Astrocyte (in vitro differentiated cells and primary cell): ENCODE results near the gene EGLN1. TPM values are rescaled to one million over a fixed set of nuclear protein-coding genes. Genes with fewer than 3 reads are reported as not detected.
"Not testable (repeated sequence)": the region's sequence is repeated elsewhere in the genome, so short reads cannot be mapped to it uniquely, and the experiment has no call there.

Experiments
- DNase-seq: peaks from one replicate; pipeline ENCODE4 v3.0.0-alpha.2; 2010; ENCODE audit warnings: low read depth
- FAIRE-seq: peaks from 2 replicates; lab custom pipeline; 2011; peaks lifted over from hg19 to GRCh38; lab: Jason Lieb, UNC
- H2AFZ ChIP-seq: 2 replicates; pipeline ENCODE4 v1.6.0; 2012; ENCODE audit warnings: low read depth, low read length, inconsistent platforms
- H3K27ac ChIP-seq: 2 replicates; pipeline ENCODE4 v1.5.1; 2011; ENCODE audit warnings: low read depth, low read length, inconsistent platforms
- H3K27me3 ChIP-seq: 2 replicates; pipeline ENCODE4 v1.6.0; 2011; ENCODE audit warnings: low read length, inconsistent platforms; ENCODE audit not compliant: insufficient read depth
- H3K36me3 ChIP-seq: 2 replicates; pipeline ENCODE4 v1.5.1; 2011; ENCODE audit warnings: low read length, inconsistent platforms; ENCODE audit not compliant: insufficient read depth
- H3K4me1 ChIP-seq: 2 replicates; pipeline ENCODE4 v1.5.1; 2011; ENCODE audit warnings: low read length, inconsistent platforms; ENCODE audit not compliant: insufficient read depth
- H3K4me2 ChIP-seq: 2 replicates; pipeline ENCODE4 v1.6.0; 2012; ENCODE audit warnings: low read length, inconsistent platforms
- H3K4me3 ChIP-seq: 2 replicates; pipeline ENCODE4 v1.5.1; 2011; ENCODE audit warnings: low read depth, mild to moderate bottlenecking, low read length, inconsistent platforms; ENCODE audit not compliant: insufficient read depth
- H3K79me2 ChIP-seq: 2 replicates; pipeline ENCODE4 v1.6.0; 2012; ENCODE audit warnings: mild to moderate bottlenecking, low read length, inconsistent platforms; ENCODE audit not compliant: insufficient read depth
- H3K9ac ChIP-seq: 2 replicates; pipeline ENCODE4 v1.6.0; 2012; ENCODE audit warnings: mild to moderate bottlenecking, low read length, inconsistent platforms
- H3K9me3 ChIP-seq: 2 replicates; pipeline ENCODE4 v1.5.1; 2012; ENCODE audit warnings: low read depth, mild to moderate bottlenecking, low read length, inconsistent platforms; ENCODE audit not compliant: insufficient read depth
- H4K20me1 ChIP-seq: 2 replicates; pipeline ENCODE4 v1.6.0; 2012; ENCODE audit warnings: low read length, inconsistent platforms; ENCODE audit not compliant: insufficient read depth
- H3K27ac Mint-ChIP-seq: one replicate; pipeline ENCODE4 v1.8.0; 2021; ENCODE audit warnings: mild to moderate bottlenecking, mixed read lengths; ENCODE audit not compliant: unreplicated experiment
- H3K27me3 Mint-ChIP-seq: one replicate; pipeline ENCODE4 v1.8.0; 2021; ENCODE audit warnings: low read depth, mixed read lengths; ENCODE audit not compliant: unreplicated experiment
- H3K36me3 Mint-ChIP-seq: one replicate; pipeline ENCODE4 v1.8.0; 2021; ENCODE audit warnings: low read depth, mixed read lengths; ENCODE audit not compliant: unreplicated experiment
- H3K4me1 Mint-ChIP-seq: one replicate; pipeline ENCODE4 v1.8.0; 2021; ENCODE audit warnings: low read depth, mixed read lengths; ENCODE audit not compliant: unreplicated experiment
- H3K4me3 Mint-ChIP-seq: one replicate; pipeline ENCODE4 v1.8.0; 2021; ENCODE audit warnings: mild to moderate bottlenecking, moderate library complexity, mixed read lengths; ENCODE audit not compliant: unreplicated experiment
- H3K9me3 Mint-ChIP-seq: one replicate; pipeline ENCODE4 v1.8.0; 2021; ENCODE audit warnings: mild to moderate bottlenecking, mixed read lengths; ENCODE audit not compliant: unreplicated experiment
- EZH2 ChIP-seq: IDR thresholded peaks from 2 replicates; pipeline ENCODE4 v1.6.1; 2012; ENCODE audit warnings: mild to moderate bottlenecking, low read length, inconsistent platforms; ENCODE audit not compliant: insufficient read depth
- total RNA-seq: library from RNA; stranded (reverse); gene quantifications from 2 replicates; pipeline ENCODE4 v1.2.1, GENCODE V29; 2021
- TF ChIP-seq, protein P1 (sequence below): IDR thresholded peaks from 2 replicates; pipeline ENCODE4 v1.5.1; 2011; ENCODE audit warnings: low read depth, mild to moderate bottlenecking, inconsistent platforms, low read length, moderate library complexity; ENCODE audit not compliant: insufficient read depth

Gene EGLN1
- total RNA-seq, 1 donor from 2014 or later: 34.5 TPM

DNA sequence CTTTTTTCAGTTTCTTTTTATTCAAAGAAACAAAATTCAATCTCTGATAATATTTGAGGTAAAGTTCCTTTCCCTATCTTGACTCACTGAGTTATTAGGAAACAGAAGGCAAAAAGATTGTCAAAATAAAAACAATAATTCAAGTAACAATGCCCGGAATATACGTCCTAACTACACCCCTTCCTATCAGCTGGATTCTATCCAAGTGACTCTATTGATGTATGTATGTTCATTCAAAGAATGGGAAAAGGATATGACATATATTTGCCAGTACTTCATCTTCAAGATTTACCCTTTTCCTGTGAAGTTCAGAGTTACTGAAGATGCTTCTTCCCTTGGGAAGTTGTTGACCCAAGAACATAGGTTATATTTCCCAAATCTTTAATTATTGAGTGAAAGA, 70.3 kb downstream of the EGLN1 start:
- H2AFZ ChIP-seq: no peak overlapping the region
- H4K20me1 ChIP-seq: no peaks in the 10 kb centered on the region
- TF ChIP-seq EZH2: no peak
- TF ChIP-seq, protein P1, sequence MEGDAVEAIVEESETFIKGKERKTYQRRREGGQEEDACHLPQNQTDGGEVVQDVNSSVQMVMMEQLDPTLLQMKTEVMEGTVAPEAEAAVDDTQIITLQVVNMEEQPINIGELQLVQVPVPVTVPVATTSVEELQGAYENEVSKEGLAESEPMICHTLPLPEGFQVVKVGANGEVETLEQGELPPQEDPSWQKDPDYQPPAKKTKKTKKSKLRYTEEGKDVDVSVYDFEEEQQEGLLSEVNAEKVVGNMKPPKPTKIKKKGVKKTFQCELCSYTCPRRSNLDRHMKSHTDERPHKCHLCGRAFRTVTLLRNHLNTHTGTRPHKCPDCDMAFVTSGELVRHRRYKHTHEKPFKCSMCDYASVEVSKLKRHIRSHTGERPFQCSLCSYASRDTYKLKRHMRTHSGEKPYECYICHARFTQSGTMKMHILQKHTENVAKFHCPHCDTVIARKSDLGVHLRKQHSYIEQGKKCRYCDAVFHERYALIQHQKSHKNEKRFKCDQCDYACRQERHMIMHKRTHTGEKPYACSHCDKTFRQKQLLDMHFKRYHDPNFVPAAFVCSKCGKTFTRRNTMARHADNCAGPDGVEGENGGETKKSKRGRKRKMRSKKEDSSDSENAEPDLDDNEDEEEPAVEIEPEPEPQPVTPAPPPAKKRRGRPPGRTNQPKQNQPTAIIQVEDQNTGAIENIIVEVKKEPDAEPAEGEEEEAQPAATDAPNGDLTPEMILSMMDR: no peak
- H3K27me3 ChIP-seq: no peaks in the 10 kb centered on the region
- no peaks in the 10 kb centered on the region for H3K36me3 Mint-ChIP-seq
- H3K4me1 Mint-ChIP-seq: peaks cover 9% of the 10 kb centered on the region
- DNase-seq (no peak), FAIRE-seq (no peak)
- no peak overlapping the region for H3K27ac Mint-ChIP-seq
- no peaks in the 10 kb centered on the region for H3K27me3 Mint-ChIP-seq
- no peak overlapping the region for H3K9ac ChIP-seq
- peaks cover 5% of the 10 kb centered on the region for H3K4me1 ChIP-seq
- no peak overlapping the region for H3K4me3 Mint-ChIP-seq
- H3K9me3 Mint-ChIP-seq: no peaks in the 10 kb centered on the region
- no peak overlapping the region for H3K4me2 ChIP-seq
- H3K79me2 ChIP-seq: peaks cover 6% of the 10 kb centered on the region
- H3K4me3 ChIP-seq: no peak overlapping the region
- no peak overlapping the region for H3K27ac ChIP-seq
- peaks cover 29% of the 10 kb centered on the region for H3K36me3 ChIP-seq
- no peaks in the 10 kb centered on the region for H3K9me3 ChIP-seq

DNA sequence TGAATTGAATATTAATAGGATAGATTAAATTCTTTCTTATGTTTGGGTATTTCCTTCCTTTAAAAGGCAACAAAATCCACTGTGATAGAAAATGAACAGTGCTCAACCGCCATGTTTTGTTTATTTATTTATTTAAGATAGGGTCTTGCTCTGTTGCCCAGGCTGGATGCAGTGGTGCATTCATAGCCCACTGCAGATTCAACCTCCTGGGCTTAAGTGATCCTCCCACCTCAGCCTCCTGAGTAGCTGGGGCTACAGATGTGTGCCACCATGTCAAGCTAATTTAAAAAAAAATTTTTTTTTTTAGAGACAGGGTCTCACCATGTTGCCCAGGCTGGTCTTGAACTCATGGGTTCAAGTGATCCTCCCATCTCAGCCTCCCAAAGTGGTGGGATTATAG, 73.2 kb downstream of the EGLN1 start:
- H3K27me3 Mint-ChIP-seq, H3K4me3 ChIP-seq, H3K4me3 Mint-ChIP-seq, H2AFZ ChIP-seq, DNase-seq, H3K27ac ChIP-seq, H3K9me3 Mint-ChIP-seq, H3K4me1 Mint-ChIP-seq, H4K20me1 ChIP-seq, H3K4me2 ChIP-seq, H3K27me3 ChIP-seq, H3K79me2 ChIP-seq, H3K4me1 ChIP-seq, FAIRE-seq, H3K9me3 ChIP-seq, H3K27ac Mint-ChIP-seq, H3K36me3 Mint-ChIP-seq, H3K9ac ChIP-seq: not testable (repeated sequence)
- H3K36me3 ChIP-seq: peaks cover 29% of the 10 kb centered on the region

DNA sequence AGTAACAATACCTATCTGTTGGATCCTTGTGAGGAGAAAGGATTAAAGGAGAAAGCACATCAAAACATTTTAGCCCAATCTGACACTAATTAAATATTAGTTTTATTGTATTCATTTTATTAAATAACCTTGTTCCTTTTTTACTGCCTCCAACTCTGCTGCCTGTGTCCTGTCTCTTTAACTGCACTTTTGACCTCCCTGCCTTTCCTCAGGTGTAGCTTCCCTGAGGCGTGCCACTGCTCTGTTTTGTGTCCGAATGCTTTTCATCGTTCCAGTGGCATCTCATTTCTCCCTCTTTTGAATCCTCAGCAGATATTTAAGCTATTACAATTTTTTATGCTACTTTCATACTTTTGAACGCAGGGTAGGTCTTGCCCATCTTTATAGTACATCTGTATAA, 73.6 kb downstream of the EGLN1 start:
- FAIRE-seq: no peak
- Histone ChIP-seq H3K9me3 (no peaks in the 10 kb centered on the region), H3K27ac (no peak overlapping the region), H3K9ac (no peak overlapping the region), H3K4me3 (no peak overlapping the region), H3K4me1 (no peaks in the 10 kb centered on the region), H4K20me1 (peaks cover 7% of the 10 kb centered on the region), H3K27me3 (no peaks in the 10 kb centered on the region), H3K36me3 (peaks cover 29% of the 10 kb centered on the region), H2AFZ (no peak overlapping the region), H3K79me2 (peaks cover 9% of the 10 kb centered on the region), H3K4me2 (no peak overlapping the region)
- no peak for TF ChIP-seq EZH2
- TF ChIP-seq, protein P1: no peak
- Mint-ChIP-seq H3K27ac (no peak overlapping the region), H3K9me3 (no peaks in the 10 kb centered on the region), H3K36me3 (no peaks in the 10 kb centered on the region), H3K4me3 (no peak overlapping the region), H3K27me3 (no peaks in the 10 kb centered on the region), H3K4me1 (no peaks in the 10 kb centered on the region)
- no peak for DNase-seq
